HEK293T (cell line): Measurements from ENCODE around the gene CHRM5.

Experiments used
- ARNT ChIP-seq: fragments of 450-650 bp; IDR thresholded peaks from 2 replicates; pipeline ENCODE4 v1.6.1; 2017; ENCODE audit warnings: mild to moderate bottlenecking
- BHLHE40 ChIP-seq: fragments of 450-650 bp; IDR thresholded peaks from 2 replicates; pipeline ENCODE4 v1.6.1; 2016; ENCODE audit warnings: mild to moderate bottlenecking, moderate library complexity, borderline replicate concordance
- FOXA1 ChIP-seq: fragments of 450-650 bp; IDR thresholded peaks from 2 replicates; pipeline ENCODE4 v1.6.1; 2016; ENCODE audit warnings: mild to moderate bottlenecking
- FOXM1 ChIP-seq: fragments of 450-650 bp; IDR thresholded peaks from 2 replicates; pipeline ENCODE4 v1.6.1; 2017; ENCODE audit warnings: mild to moderate bottlenecking, borderline replicate concordance
- HDGF ChIP-seq: fragments of 450-650 bp; IDR thresholded peaks from 2 replicates; pipeline ENCODE4 v1.6.1; 2017; ENCODE audit warnings: antibody characterized with exemption, borderline replicate concordance
- L3MBTL2 ChIP-seq: fragments of 450-650 bp; conservative IDR thresholded peaks from 2 replicates; pipeline ENCODE4 v1.6.1; 2016; ENCODE audit warnings: mild to moderate bottlenecking
- SUZ12 ChIP-seq: fragments of 450-650 bp; IDR thresholded peaks from 2 replicates; pipeline ENCODE4 v1.6.1; 2016; ENCODE audit warnings: mild to moderate bottlenecking
- TARDBP ChIP-seq: fragments of 450-650 bp; IDR thresholded peaks from 2 replicates; pipeline ENCODE4 v1.6.1; 2016

GRCh38 chr15:34065261-34065660 is 97.0 kb downstream of the CHRM5 start:
- no peak for TF ChIP-seq TARDBP
- no peak for TF ChIP-seq ARNT
- no peak for TF ChIP-seq SUZ12
- no peak for TF ChIP-seq BHLHE40
- no peak for TF ChIP-seq FOXA1
- no peak for TF ChIP-seq HDGF
- no peak for TF ChIP-seq FOXM1
- TF ChIP-seq L3MBTL2 = no peak
